ENCODE data around the gene NUDT17.

Gene NUDT17

DNA sequence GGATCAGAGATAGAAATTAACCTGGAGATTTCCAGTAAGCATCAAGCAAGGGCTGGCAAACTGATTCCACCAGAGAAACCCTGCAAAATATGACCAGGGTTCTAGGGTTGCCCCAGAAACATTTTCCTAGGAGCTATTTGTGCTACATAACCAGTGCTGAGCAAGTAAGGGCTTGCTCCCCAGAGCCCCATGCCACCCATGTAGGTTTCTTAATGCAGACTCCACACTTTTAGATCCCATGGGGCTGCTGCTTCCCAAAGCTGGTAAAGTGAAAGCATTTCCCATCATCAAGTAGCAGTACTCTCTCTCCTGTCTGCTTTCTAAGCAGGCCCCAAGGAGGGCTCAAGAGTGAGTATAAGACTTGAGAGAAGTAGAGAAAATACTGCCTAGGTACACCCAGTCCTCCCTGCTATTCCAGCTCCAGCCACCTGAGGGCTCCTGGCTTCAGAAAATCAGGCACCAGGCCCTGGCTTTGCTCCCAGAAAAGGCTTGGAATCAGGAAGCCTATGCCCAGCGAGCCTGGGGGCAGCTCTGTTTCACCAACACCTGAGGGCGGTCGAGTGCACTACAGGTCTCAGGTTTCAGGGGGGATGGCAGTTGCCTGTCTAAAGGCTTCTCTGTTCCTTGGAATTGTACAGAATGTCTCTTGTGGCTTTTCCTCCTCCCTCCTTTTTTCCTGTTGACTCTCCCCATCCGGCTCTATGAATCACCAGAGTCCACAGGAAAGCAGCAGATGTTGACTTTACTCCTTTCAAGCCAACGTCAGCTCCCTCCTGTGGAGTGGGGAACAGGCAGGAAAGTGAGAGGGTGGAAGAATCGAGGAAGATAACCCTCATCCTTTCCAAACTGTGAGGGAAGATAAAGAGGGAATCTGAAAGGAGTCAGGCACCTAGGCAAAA, 46.4 kb downstream of the NUDT17 start:
- peak; percentile 99 for DNase-seq

- DNase-seq: no peak
These were observed 47.2 kb downstream of the NUDT17 start for GRCh38 chr1:145892486-145893087.

DNA sequence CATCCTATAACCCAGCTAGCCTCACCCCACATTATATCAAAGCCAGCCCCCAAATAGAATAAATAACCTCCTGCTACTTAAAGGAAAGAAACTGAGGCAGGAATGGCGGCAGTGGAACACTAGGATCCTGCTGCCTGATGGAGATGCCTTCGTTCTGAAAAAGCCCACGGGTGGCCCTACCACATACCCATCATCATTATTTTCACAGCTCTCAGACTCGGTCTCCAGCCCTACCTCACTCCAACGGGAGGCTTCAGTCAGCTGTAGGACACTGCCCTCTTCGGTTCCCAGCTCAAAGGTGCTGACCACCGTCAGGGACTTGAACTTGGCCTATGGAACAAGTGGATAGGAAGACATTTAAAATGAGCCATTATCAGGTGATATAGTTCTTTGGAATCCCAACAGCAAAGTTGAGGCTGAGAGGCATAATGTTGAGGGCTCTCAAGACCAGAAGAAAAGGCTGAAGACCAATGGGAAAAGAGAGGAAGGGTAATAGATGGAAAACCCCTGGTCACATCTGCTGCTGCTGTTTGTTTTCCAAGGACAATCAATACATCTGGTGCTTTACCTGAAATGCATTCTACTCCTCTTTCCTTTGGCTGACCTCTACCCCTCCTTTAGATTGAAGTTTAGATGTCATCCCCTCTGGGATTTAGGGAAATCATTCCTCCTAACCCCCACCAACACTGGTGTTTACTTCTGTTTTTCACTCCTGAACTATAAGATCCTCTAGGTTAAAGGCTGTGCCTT, 48.1 kb downstream of the NUDT17 start:
- DNase-seq: no peak

- DNase-seq: no peak
These were observed 50.0 kb downstream of the NUDT17 start for GRCh38 chr1:145895471-145895870.

DNA sequence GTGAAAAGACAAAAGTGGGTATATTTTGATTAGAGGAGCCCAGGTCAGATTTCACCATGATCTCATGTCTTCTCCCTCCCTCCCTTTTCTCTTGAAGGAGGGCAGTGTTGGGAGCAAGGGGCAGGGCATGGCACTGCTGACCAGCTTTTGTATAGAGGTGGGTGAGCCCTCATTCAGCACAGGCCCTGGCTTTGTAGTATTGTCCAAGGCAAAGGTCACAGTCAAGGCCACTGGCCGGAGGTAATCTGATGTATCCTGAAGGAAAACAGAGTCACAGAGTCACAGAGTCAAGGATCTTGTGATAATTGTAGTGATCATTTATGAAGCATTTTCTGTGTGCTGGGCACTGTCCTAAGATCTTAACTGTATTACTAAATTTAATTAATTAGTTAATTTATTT, 52.5 kb downstream of the NUDT17 start:
- DNase-seq: no peak
